ENCODE data around the gene CXCL5.

The CXCL5 gene

GRCh38 chr4:74018116-74018515 is 19.6 kb upstream of the CXCL5 start:
- DNase-seq (ENCODE audit: low read depth): no peak
- TF ChIP-seq CTCF (IDR thresholded peaks at IDR 0.05; ENCODE audit: low read length, missing control alignments): no peak
- no peak overlapping the region for H3K4me3 ChIP-seq (replicated peaks; ENCODE audit: low read depth, low read length)

GRCh38 chr4:74016068-74016467 is 17.6 kb upstream of the CXCL5 start:
- H3K4me3 ChIP-seq (replicated peaks; ENCODE audit: low read depth, low read length): no peak overlapping the region
- DNase-seq (ENCODE audit: low read depth): no peak
- TF ChIP-seq CTCF (IDR thresholded peaks at IDR 0.05; ENCODE audit: low read length, missing control alignments): no peak

GRCh38 chr4:74015126-74015780 is 16.8 kb upstream of the CXCL5 start:
- H3K4me3 ChIP-seq (replicated peaks; ENCODE audit: low read depth, low read length): no peak overlapping the region
- no peak for DNase-seq (ENCODE audit: low read depth)
- no peak for TF ChIP-seq CTCF (IDR thresholded peaks at IDR 0.05; ENCODE audit: low read length, missing control alignments)

- TF ChIP-seq CTCF (IDR thresholded peaks at IDR 0.05; ENCODE audit: low read length, missing control alignments): no peak
- DNase-seq (ENCODE audit: low read depth): peak; percentile 37
- no peak overlapping the region for H3K4me3 ChIP-seq (replicated peaks; ENCODE audit: low read depth, low read length)
These were observed 15.9 kb upstream of the CXCL5 start for GRCh38 chr4:74014332-74014731.

- H3K4me3 ChIP-seq (replicated peaks; ENCODE audit: low read depth, low read length): no peak overlapping the region
- no peak for TF ChIP-seq CTCF (IDR thresholded peaks at IDR 0.05; ENCODE audit: low read length, missing control alignments)
- no peak for DNase-seq (ENCODE audit: low read depth)
These were observed 14.8 kb upstream of the CXCL5 start for GRCh38 chr4:74013264-74013663.

- no peak overlapping the region for H3K4me3 ChIP-seq (replicated peaks; ENCODE audit: low read depth, low read length)
- TF ChIP-seq CTCF (IDR thresholded peaks at IDR 0.05; ENCODE audit: low read length, missing control alignments): no peak
- DNase-seq (ENCODE audit: low read depth): no peak
These were observed 13.7 kb upstream of the CXCL5 start for GRCh38 chr4:74012130-74012529.

- H3K4me3 ChIP-seq (replicated peaks; ENCODE audit: low read depth, low read length): no peak overlapping the region
- no peak for DNase-seq (ENCODE audit: low read depth)
- no peak for TF ChIP-seq CTCF (IDR thresholded peaks at IDR 0.05; ENCODE audit: low read length, missing control alignments)
These were observed 10.8 kb upstream of the CXCL5 start for GRCh38 chr4:74009307-74009706.

Measured in fibroblast of pulmonary artery (primary cell).